ENCODE data around the gene MFAP2. TPM values are rescaled to one million over a fixed set of nuclear protein-coding genes. Genes with fewer than 3 reads are reported as not detected.
A peak's percentile ranks its signal among the peaks of the same experiment; 100 is the strongest.

The MFAP2 gene
- total RNA-seq, 1 experiment from 2014 or later = 12.9 TPM

DNA sequence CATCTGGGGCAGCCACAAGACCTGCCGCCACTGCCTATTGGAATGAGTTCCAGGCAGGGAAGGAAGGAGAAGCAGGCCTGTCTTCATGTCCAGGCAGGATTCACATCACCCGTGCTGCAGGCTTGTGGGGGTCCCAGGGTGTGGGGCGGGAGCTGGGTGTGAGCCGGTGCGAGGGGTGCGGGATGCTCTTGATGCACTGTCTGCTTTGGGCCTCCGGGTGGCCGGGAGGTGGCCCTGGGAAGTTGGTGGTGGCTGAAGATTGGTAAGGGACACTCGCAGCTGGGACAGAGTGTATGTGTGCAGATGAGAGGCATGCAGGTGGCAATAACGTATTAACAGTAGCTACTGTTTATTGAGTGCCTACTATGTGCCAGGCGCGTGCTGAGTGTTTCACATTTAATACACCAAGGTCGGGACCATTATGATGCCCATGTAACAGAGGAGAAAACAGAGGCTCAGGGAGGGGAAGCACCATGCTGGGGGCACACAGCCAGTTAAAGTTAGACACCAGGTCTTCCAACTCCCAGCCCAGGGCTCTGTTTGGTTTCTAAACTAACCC lies 55.4 kb downstream of the MFAP2 start:
- in situ Hi-C loops (cut with HindIII; ENCODE audit: low pct_unique_long_range_greater_than_20kb, low sequenced_read_pairs) = no loop called here
- intact Hi-C loops (cut with micrococcal nuclease; ENCODE audit: unreplicated experiment) = no loop called here
- no peak overlapping the region for H3K4me3 ChIP-seq (ENCODE audit: low read depth in 2 of 2, low read length in 2 of 2)
- ATAC-seq = 0 out of 2 replicates have a peak, but pooled peaks have one; percentile 16
- no peaks in the 10 kb centered on the region for H3K9me3 ChIP-seq (ENCODE audit: control insufficient read depth, insufficient read depth, low read depth, low read length)
- POLR2A ChIA-PET = no interaction called here
- TF ChIP-seq, protein P1, sequence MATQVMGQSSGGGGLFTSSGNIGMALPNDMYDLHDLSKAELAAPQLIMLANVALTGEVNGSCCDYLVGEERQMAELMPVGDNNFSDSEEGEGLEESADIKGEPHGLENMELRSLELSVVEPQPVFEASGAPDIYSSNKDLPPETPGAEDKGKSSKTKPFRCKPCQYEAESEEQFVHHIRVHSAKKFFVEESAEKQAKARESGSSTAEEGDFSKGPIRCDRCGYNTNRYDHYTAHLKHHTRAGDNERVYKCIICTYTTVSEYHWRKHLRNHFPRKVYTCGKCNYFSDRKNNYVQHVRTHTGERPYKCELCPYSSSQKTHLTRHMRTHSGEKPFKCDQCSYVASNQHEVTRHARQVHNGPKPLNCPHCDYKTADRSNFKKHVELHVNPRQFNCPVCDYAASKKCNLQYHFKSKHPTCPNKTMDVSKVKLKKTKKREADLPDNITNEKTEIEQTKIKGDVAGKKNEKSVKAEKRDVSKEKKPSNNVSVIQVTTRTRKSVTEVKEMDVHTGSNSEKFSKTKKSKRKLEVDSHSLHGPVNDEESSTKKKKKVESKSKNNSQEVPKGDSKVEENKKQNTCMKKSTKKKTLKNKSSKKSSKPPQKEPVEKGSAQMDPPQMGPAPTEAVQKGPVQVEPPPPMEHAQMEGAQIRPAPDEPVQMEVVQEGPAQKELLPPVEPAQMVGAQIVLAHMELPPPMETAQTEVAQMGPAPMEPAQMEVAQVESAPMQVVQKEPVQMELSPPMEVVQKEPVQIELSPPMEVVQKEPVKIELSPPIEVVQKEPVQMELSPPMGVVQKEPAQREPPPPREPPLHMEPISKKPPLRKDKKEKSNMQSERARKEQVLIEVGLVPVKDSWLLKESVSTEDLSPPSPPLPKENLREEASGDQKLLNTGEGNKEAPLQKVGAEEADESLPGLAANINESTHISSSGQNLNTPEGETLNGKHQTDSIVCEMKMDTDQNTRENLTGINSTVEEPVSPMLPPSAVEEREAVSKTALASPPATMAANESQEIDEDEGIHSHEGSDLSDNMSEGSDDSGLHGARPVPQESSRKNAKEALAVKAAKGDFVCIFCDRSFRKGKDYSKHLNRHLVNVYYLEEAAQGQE (IDR thresholded peaks at IDR 0.05; ENCODE audit: insufficient read depth in 1 of 2, low read depth in 2 of 2, low read length in 1 of 2) = no peak
- TF ChIP-seq TCF7L2 (IDR thresholded peaks at IDR 0.05; ENCODE audit: low read depth, low read length) (no peak), SIN3A (IDR thresholded peaks at IDR 0.05; ENCODE audit: borderline replicate concordance, insufficient read depth, low read depth, low read length) (no peak), POLR2AphosphoS5 (IDR thresholded peaks at IDR 0.05; ENCODE audit: low read depth, low read length) (no peak)
- TF ChIP-seq, protein P2, sequence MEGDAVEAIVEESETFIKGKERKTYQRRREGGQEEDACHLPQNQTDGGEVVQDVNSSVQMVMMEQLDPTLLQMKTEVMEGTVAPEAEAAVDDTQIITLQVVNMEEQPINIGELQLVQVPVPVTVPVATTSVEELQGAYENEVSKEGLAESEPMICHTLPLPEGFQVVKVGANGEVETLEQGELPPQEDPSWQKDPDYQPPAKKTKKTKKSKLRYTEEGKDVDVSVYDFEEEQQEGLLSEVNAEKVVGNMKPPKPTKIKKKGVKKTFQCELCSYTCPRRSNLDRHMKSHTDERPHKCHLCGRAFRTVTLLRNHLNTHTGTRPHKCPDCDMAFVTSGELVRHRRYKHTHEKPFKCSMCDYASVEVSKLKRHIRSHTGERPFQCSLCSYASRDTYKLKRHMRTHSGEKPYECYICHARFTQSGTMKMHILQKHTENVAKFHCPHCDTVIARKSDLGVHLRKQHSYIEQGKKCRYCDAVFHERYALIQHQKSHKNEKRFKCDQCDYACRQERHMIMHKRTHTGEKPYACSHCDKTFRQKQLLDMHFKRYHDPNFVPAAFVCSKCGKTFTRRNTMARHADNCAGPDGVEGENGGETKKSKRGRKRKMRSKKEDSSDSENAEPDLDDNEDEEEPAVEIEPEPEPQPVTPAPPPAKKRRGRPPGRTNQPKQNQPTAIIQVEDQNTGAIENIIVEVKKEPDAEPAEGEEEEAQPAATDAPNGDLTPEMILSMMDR (IDR thresholded peaks at IDR 0.05) = no peak
- no peaks in the 10 kb centered on the region for H3K4me1 ChIP-seq (ENCODE audit: control insufficient read depth, insufficient read depth, low read length)
- no peaks in the 10 kb centered on the region for H3K27me3 ChIP-seq (ENCODE audit: control insufficient read depth, insufficient read depth, low read length)
- H3K36me3 ChIP-seq (ENCODE audit: control insufficient read depth, insufficient read depth, low read length) = no peaks in the 10 kb centered on the region
- DNase-seq (ENCODE audit: low read depth, low spot score) = no peak
- no peak overlapping the region for H3K27ac ChIP-seq (ENCODE audit: low read length)
- CTCF ChIA-PET = no interaction called here
- no TSS peak for BruUV-seq (replicated peaks)

Other genes starting within 250 kb of the MFAP2 start
- 1,290 TPM for gene RNU1-4, start 240.1 kb downstream of the MFAP2 start, total RNA-seq (2021; ENCODE audit: unreplicated experiment)
- 1,290 TPM for gene RNU1-2, start 84.6 kb downstream of the MFAP2 start, total RNA-seq (2021; ENCODE audit: unreplicated experiment)
- 13.6 TPM for gene CROCC, start 58.7 kb downstream of the MFAP2 start, total RNA-seq (2021; ENCODE audit: unreplicated experiment)
- gene ATP13A2, start 31.3 kb upstream of the MFAP2 start, total RNA-seq (2021; ENCODE audit: unreplicated experiment) = 49.9 TPM
- 212 TPM for gene SDHB, start 73.4 kb upstream of the MFAP2 start, total RNA-seq (2021; ENCODE audit: unreplicated experiment)
- gene PADI2, start 138.8 kb upstream of the MFAP2 start, total RNA-seq (2021; ENCODE audit: unreplicated experiment) = 507 TPM
- 2.3 TPM for gene PADI1, start 224.5 kb upstream of the MFAP2 start, total RNA-seq (2021; ENCODE audit: unreplicated experiment)